ENCODE results near the gene SEC22C. TPM values are rescaled to one million over a fixed set of nuclear protein-coding genes. Genes with fewer than 3 reads are reported as not detected.
"Not testable (repeated sequence)": the region's sequence is repeated elsewhere in the genome, so short reads cannot be mapped to it uniquely, and the experiment has no call there.

The SEC22C gene
- total RNA-seq, 1 donor from 2014 or later = 49.6 TPM

DNA sequence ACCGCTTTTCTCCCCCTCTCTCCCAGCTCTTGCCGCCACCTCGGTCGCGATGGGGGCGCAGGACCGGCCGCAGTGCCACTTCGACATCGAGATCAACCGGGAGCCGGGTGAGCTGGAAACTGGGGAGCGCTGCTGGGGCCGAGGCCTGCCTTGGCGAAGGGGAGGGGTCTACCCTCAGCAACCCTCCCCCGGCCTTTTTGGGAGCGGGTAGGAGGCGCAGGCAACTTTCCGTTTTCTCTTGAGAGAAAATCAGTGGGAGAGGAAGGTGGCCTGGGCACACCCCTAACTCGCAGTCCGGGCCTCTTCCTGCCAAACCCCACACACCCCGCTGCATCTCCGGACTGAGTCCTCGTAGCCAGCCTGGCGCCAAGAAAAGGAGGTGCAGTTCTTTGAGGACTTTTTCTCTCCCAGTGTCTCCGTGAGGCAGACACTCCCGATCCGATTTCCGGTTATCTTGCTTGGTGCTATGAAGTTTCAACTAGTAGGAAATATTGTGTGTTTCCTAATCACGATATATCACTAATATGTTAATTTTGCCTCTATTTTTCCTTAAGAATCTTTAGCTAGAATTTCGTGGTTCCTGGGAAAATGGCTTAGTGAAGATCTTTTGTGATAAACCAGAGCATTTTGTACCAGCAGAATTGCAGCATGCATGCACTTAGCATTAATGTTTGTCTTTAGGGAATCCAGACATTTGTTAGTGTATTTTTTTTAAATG lies 19.4 kb upstream of the SEC22C start:
- Mint-ChIP-seq H3K36me3 (ENCODE audit: low read depth, unreplicated experiment) (peaks cover 14% of the 10 kb centered on the region), H3K4me1 (ENCODE audit: unreplicated experiment) (peaks cover 26% of the 10 kb centered on the region), H3K27ac (ENCODE audit: unreplicated experiment) (peak overlapping the region; percentile 92), H3K27me3 (ENCODE audit: unreplicated experiment) (peaks cover 3% of the 10 kb centered on the region), H3K9me3 (ENCODE audit: unreplicated experiment) (no peaks in the 10 kb centered on the region), H3K4me3 (ENCODE audit: unreplicated experiment) (peak overlapping the region; percentile 92)
- TF ChIP-seq, protein P1, sequence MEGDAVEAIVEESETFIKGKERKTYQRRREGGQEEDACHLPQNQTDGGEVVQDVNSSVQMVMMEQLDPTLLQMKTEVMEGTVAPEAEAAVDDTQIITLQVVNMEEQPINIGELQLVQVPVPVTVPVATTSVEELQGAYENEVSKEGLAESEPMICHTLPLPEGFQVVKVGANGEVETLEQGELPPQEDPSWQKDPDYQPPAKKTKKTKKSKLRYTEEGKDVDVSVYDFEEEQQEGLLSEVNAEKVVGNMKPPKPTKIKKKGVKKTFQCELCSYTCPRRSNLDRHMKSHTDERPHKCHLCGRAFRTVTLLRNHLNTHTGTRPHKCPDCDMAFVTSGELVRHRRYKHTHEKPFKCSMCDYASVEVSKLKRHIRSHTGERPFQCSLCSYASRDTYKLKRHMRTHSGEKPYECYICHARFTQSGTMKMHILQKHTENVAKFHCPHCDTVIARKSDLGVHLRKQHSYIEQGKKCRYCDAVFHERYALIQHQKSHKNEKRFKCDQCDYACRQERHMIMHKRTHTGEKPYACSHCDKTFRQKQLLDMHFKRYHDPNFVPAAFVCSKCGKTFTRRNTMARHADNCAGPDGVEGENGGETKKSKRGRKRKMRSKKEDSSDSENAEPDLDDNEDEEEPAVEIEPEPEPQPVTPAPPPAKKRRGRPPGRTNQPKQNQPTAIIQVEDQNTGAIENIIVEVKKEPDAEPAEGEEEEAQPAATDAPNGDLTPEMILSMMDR (IDR thresholded peaks at IDR 0.05; ENCODE audit: unreplicated experiment) = peak; percentile 18
- DNase-seq (ENCODE audit: low spot score) = peak; percentile 72

GRCh38 chr3:42600111-42600957 lies 18.6 kb upstream of the SEC22C start, which contains the start of gene NKTR:
TSS of gene NKTR (plus strand) at chr3:42600686. CDS start at chr3:42601007, 321 bp downstream.
- H3K27me3 Mint-ChIP-seq (ENCODE audit: unreplicated experiment) = peaks cover 3% of the 10 kb centered on the region
- peaks cover 23% of the 10 kb centered on the region for H3K4me1 Mint-ChIP-seq (ENCODE audit: unreplicated experiment)
- TF ChIP-seq, protein P1 (IDR thresholded peaks at IDR 0.05; ENCODE audit: unreplicated experiment) = no peak
- peak within 1 kb of the TSS; percentile 96 for H3K27ac Mint-ChIP-seq (ENCODE audit: unreplicated experiment)
- peaks cover 18% of the 10 kb centered on the region for H3K36me3 Mint-ChIP-seq (ENCODE audit: low read depth, unreplicated experiment)
- DNase-seq (ENCODE audit: low spot score) = peak; percentile 100
- H3K4me3 Mint-ChIP-seq (ENCODE audit: unreplicated experiment) = peak within 1 kb of the TSS; percentile 92
- no peaks in the 10 kb centered on the region for H3K9me3 Mint-ChIP-seq (ENCODE audit: unreplicated experiment)

DNA sequence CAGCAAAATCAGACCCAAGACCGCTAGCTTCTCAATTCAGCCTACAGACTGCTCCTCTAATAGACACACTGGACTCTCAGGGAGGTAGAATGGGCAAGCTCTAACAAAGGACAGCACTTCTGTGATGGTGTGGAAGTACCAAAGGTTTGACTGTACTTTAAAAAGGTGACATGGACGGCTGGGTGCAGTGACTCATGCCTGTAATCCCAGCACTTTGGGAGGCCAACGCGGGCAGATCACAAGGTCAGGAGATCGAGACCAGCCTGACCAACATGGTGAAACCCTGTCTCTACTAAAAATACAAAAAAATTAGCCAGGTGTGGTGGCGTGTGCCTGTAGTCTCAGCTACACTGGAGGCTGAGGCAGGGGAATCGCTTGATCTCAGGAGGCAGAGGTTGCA lies 15.3 kb upstream of the SEC22C start:
- H3K27me3 Mint-ChIP-seq (ENCODE audit: unreplicated experiment); H3K9me3 Mint-ChIP-seq (ENCODE audit: unreplicated experiment); H3K27ac Mint-ChIP-seq (ENCODE audit: unreplicated experiment); H3K4me3 Mint-ChIP-seq (ENCODE audit: unreplicated experiment); DNase-seq (ENCODE audit: low spot score): not testable (repeated sequence)
- H3K36me3 Mint-ChIP-seq (ENCODE audit: low read depth, unreplicated experiment) = peaks cover 21% of the 10 kb centered on the region
- H3K4me1 Mint-ChIP-seq (ENCODE audit: unreplicated experiment) = peaks cover 30% of the 10 kb centered on the region

DNA sequence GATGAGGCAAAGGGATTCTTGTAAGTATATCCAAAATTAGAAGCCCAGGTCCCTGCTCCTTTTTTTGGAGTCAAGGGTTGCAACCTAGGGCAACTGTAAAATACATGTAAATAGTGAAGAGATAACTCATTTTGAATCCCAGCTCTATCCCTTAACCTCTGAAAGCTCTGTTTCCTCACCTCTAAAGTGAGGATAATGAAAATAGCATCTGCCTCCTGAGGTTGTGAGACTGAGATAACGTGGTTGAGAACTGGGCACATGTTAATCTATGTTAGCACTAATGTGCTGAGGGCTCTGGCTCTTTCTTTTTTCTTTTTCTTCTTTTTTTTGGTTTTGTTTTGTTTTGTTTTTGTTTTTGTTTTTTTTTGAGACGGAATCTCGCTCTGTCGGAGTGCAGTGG lies 13.9 kb upstream of the SEC22C start:
- DNase-seq (ENCODE audit: low spot score) = no peak
- Mint-ChIP-seq H3K36me3 (ENCODE audit: low read depth, unreplicated experiment) (peaks cover 21% of the 10 kb centered on the region), H3K27me3 (ENCODE audit: unreplicated experiment) (peaks cover 7% of the 10 kb centered on the region), H3K9me3 (ENCODE audit: unreplicated experiment) (no peaks in the 10 kb centered on the region), H3K4me1 (ENCODE audit: unreplicated experiment) (peaks cover 29% of the 10 kb centered on the region), H3K4me3 (ENCODE audit: unreplicated experiment) (no peak overlapping the region), H3K27ac (ENCODE audit: unreplicated experiment) (no peak overlapping the region)
- TF ChIP-seq, protein P1 (IDR thresholded peaks at IDR 0.05; ENCODE audit: unreplicated experiment) = no peak

- Mint-ChIP-seq H3K27ac (ENCODE audit: unreplicated experiment) (no peak overlapping the region), H3K27me3 (ENCODE audit: unreplicated experiment) (peaks cover 12% of the 10 kb centered on the region), H3K36me3 (ENCODE audit: low read depth, unreplicated experiment) (peaks cover 17% of the 10 kb centered on the region), H3K4me3 (ENCODE audit: unreplicated experiment) (peak overlapping the region; percentile 53), H3K9me3 (ENCODE audit: unreplicated experiment) (no peaks in the 10 kb centered on the region), H3K4me1 (ENCODE audit: unreplicated experiment) (peaks cover 35% of the 10 kb centered on the region)
- no peak for DNase-seq (ENCODE audit: low spot score)
- TF ChIP-seq, protein P1 (IDR thresholded peaks at IDR 0.05; ENCODE audit: unreplicated experiment) = no peak
These were observed 11.9 kb upstream of the SEC22C start for GRCh38 chr3:42593635-42594034.

All from endothelial cell (in vitro differentiated cells).